Stimulated activated CD8-positive, alpha-beta memory T cell treated with anti-CD3 and anti-CD28 coated beads, Interleukin-7, amount 100 ng/mL, for 24 hours (primary cell): ENCODE data around the gene AGAP5.
A peak's percentile ranks its signal among the peaks of the same experiment; 100 is the strongest.
"Not testable (repeated sequence)": the region's sequence is repeated elsewhere in the genome, so short reads cannot be mapped to it uniquely, and the experiment has no call there.

Source experiments
- DNase-seq: peaks from one replicate; pipeline ENCODE4 v3.0.0-alpha.2; 2020; ENCODE audit warnings: low read depth

Gene AGAP5

GRCh38 chr10:73697675-73698159 is at the start of gene AGAP5:
TSS of gene AGAP5 (minus strand) at chr10:73698109. CDS start at chr10:73697755, 354 bp downstream.
- not testable (repeated sequence) for DNase-seq

GRCh38 chr10:73746721-73747120 is 48.8 kb upstream of the AGAP5 start:
- no peak for DNase-seq

- DNase-seq = peak; percentile 44
Measured at GRCh38 chr10:73744664-73744975, 46.7 kb upstream of the AGAP5 start.

- peak; percentile 90 for DNase-seq
Measured at GRCh38 chr10:73743905-73744663, 46.2 kb upstream of the AGAP5 start, which contains the start of gene SEC24C. TSS of gene SEC24C (plus strand) at chr10:73744372. CDS start at chr10:73746833, 2,461 bp downstream.

GRCh38 chr10:73743327-73743904 is 45.5 kb upstream of the AGAP5 start:
- DNase-seq = no peak

- no peak for DNase-seq
Measured at GRCh38 chr10:73742454-73742734, 44.5 kb upstream of the AGAP5 start.

- DNase-seq = not testable (repeated sequence)
Measured at GRCh38 chr10:73740501-73741254, 42.8 kb upstream of the AGAP5 start.

GRCh38 chr10:73734796-73735305 is 36.9 kb upstream of the AGAP5 start:
- no peak for DNase-seq

GRCh38 chr10:73734028-73734720 is 36.3 kb upstream of the AGAP5 start:
- DNase-seq = no peak

GRCh38 chr10:73732931-73733623 is 35.2 kb upstream of the AGAP5 start:
- no peak for DNase-seq

- no peak for DNase-seq
Measured at GRCh38 chr10:73732426-73732825, 34.5 kb upstream of the AGAP5 start.

GRCh38 chr10:73731588-73732375 is 33.9 kb upstream of the AGAP5 start:
- DNase-seq = no peak

- DNase-seq = peak; percentile 87
Measured at GRCh38 chr10:73730153-73730906, 32.4 kb upstream of the AGAP5 start.

GRCh38 chr10:73729781-73730152 is 31.9 kb upstream of the AGAP5 start:
- DNase-seq = not testable (repeated sequence)

GRCh38 chr10:73723516-73723915 is 25.6 kb upstream of the AGAP5 start:
- DNase-seq = no peak

GRCh38 chr10:73720561-73720960 is 22.7 kb upstream of the AGAP5 start:
- not testable (repeated sequence) for DNase-seq

- DNase-seq = no peak
Measured at GRCh38 chr10:73717556-73717955, 19.6 kb upstream of the AGAP5 start.

- DNase-seq = no peak
Measured at GRCh38 chr10:73716251-73716650, 18.3 kb upstream of the AGAP5 start.

- not testable (repeated sequence) for DNase-seq
Measured at GRCh38 chr10:73715179-73716156, 17.6 kb upstream of the AGAP5 start.
